ENCODE measurements around the gene TP73.

DNA sequence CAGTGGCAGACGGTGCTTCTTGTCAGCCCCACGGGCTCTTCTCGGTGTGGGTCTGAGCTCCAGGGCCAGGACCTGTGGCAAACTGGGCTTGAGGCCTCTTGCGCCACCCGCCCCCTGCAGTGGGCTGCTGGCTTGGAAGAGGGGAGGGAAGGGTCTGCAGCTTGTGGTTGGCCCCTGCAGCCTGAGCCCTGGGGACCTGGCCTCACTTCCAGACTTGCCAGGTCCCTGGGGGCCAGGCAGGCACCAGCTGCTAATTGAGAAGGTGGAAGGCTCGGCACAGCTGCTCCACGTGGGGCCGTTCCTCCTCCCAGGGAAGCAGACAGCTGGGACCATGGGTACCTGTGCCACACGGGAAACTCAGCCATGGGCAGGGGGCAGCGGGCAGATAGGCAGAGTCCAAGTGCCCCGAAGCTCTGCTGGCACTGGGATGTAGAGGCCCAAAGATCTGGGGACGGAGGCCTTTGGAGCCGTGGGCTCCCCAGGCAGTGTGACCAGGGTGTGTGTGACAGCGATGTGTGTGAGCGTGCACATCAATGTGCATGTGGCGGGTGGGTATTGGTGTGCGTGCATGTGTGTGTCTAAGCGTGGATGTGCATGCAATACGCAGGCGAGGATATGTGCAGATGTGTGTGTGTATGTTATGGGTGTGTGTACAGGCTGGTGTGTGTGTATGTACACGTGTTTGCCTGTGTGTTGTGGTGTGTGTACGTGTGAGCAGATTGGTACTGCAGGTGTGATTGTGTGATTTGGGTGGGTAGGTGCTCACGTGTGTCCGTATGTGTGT, 39.3 kb downstream of the TP73 start:
- TF ChIP-seq CTCF (conservative IDR thresholded peaks at IDR 0.05) (no peak), EZH2 (IDR thresholded peaks at IDR 0.05; ENCODE audit: low read depth) (no peak)
